Fibroblast of skin of right quadriceps (primary cell): ENCODE data around the gene ZBED4.

Experiments used
- DNase-seq: peaks from one replicate; pipeline ENCODE4 v3.0.0-alpha.2; 2013

Gene ZBED4

DNA sequence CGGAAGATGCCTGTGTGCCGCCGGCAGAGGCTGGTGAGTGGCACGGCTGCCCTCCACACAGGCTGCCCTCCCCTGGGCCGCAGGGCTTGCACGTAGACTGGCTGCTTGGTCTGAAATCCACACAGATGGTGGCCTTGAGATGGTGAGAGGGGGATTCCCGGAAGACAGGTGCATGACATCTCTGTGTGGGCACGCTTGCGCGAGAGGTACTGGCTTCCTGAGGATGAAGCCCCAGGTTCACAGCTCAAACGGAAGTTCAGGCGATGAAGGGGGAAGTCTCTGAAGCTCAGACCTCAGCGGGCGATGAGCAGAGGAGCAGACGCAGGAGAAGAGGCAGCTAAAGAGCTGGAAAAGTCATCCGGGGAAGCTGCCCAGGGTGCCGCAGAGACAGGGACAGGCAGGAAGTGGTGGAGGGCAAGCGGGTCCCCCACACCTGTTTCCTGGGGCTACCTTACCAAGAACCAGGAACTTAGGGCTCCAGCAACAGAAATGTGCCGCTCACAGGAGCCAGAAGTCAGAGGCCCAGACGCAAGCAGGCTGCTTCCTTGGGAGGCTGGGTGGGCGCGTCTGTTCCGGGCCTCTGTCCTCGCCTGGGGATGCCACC lies 72.0 kb downstream of the ZBED4 start:
- no peak for DNase-seq

DNA sequence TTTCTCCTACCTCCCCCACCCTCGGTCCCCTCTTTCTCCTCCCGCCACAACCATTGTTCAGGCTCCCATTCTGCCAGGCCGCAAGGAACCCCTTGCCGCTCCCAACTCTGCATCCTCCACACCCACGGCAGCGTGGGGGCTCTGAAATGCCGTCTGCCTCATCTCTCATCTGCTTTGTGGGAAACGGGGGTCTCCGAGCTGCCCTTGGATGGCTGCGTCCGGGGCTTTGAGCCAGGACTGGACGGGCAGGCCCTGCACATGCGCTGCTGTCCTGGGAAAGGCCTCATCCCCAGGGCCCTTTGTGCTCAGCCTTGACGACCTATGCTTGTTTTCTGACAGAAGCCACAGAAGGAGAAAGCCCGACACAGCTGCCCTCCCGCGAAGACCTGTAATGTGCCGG lies 73.3 kb downstream of the ZBED4 start:
- DNase-seq: no peak

DNA sequence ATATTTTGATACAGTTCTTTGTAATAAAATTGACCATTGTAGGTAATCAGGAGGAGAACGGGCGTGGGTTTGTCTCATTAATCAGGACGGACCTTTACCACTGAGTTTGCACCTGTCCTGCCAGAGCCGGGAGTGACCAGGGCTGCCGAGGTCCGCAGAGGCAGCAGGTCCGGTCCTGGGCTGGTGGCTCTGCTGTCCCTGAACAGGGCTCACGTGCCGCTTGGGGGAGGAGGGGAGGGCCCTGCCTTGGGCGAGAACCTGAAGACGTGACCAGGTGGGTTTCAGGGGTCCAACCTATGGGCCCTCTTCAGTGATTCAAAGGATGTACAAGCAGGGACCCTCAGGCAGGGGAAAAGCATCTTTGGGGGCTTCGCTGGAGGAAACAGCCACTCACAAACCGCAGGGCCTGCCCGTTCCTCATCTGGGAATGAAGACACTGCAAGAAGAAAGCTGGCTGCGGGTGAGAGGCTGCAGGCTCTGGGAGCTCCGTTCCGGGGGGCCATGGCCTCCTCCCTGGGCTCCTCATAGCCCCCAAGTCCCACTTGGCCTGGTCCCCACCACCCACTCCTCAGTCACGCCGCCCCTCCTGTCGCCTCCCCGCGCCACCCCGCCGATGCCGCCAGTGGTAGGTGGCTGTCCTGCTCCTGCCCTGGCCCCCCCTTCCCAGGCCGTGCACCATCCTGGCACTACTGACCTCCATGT lies 74.0 kb downstream of the ZBED4 start:
- no peak for DNase-seq

DNA sequence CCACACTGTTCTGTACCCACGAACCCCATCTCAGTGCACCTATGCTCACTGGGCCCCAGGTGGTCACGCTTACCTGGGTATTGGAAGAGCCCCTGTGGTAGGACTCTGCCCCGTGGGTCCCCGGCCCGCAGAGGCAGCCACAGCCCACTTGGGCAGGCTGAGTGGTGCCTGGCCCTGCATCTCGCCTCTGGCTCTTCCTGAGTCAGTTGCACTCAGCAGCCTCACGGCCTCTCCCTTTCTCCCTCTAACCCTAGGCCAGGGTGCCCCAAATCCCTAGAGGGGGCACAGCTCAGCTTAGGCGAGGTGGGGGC lies 74.5 kb downstream of the ZBED4 start:
- DNase-seq: no peak

DNA sequence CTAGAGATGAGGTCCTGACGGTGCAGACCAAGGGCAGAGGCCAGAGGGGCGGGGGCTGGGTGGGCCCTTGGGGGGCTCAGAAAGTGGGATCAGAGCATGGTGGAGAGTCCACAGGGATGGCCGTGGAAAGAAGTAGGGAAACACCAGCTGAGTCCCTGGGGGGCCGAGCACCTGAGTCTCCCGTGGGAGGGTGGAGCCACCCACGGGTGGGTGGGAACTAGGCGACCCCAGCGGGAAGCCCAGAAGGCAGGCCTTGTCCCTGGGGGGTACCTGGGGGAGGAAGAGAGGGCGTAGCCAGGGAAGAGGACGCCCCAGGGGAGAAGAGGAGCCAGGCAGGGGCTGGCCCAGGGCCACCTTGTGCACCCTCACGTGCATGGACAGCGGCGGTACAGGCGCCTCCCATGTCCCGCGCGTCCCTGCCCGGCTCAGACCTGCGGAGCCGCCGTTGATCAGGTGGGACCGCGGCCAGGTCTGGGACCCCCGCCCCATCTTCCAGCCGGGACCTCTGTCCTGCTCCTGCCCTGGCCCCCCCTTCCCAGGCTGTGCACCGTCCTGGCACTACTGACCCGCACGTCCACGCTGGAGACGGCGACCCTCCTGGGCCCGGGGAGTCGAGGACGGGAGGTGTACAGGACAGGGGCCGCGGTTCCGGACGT lies 75.0 kb downstream of the ZBED4 start:
- DNase-seq: no peak

DNA sequence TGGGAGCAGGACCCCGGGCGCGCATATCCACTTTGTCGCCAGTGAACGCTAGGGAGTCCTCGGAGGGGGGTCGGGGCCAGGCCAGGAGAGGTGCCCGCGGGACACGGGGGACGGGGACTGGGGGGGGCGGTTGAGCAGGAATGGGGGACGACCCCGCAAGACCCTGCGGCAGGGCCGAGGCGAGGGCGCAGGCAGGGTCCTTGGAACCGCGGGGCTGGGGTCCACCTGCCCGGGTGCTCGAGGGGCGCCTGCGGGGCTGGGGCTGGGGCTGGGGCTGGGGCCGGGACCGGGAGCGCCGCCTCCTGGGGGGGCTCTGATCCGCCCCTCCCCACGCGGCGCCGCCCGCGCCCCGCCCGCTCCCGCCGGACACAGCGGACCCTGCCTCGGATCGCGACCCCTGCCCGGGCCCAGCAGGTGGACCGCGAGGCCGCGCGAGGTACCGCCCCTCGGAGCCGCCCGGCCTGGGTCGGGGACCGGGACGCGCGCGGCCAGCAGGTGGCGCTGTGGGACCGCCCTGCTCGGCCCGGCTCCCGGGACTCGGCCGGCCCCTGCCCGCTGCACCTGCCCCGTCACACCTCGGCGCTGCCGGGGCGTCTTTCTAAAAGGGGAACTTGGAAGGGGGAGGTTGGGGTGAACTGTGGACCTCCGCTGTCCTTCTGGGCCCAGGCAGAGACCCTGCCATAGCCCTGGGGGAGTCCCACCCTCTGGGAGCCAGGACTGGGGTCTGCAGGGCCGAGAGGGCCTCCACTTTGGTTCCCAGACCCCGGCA lies 75.8 kb downstream of the ZBED4 start:
- DNase-seq: peak; percentile 26

DNA sequence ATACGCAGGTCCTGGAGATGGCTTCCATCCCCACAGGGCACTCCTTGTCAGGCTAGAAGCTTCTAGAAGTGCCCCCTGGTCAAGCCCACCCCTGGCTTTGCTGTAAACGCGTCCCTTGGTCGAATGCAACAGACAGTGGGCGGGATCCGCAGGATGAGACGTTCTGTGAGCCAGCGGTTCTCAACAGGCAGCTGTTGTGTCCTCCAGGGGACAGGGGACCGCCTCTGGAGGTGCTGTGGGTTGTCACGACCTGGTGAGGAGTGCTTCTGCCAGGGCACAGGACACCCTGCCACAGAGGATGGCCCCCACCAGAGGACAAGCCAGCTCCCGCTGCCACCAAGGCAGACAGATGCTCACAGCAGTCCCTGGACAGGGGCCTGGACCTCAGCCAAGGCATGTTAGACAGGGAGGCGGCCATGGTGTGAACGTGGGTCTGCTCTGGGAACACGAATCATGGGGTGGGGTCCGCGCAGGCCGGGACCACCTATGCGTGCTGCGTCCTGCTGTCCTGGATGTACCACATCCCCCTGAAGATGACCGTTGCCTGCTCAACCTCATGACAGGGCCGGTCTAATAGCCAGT lies 76.4 kb downstream of the ZBED4 start:
- DNase-seq: no peak

DNA sequence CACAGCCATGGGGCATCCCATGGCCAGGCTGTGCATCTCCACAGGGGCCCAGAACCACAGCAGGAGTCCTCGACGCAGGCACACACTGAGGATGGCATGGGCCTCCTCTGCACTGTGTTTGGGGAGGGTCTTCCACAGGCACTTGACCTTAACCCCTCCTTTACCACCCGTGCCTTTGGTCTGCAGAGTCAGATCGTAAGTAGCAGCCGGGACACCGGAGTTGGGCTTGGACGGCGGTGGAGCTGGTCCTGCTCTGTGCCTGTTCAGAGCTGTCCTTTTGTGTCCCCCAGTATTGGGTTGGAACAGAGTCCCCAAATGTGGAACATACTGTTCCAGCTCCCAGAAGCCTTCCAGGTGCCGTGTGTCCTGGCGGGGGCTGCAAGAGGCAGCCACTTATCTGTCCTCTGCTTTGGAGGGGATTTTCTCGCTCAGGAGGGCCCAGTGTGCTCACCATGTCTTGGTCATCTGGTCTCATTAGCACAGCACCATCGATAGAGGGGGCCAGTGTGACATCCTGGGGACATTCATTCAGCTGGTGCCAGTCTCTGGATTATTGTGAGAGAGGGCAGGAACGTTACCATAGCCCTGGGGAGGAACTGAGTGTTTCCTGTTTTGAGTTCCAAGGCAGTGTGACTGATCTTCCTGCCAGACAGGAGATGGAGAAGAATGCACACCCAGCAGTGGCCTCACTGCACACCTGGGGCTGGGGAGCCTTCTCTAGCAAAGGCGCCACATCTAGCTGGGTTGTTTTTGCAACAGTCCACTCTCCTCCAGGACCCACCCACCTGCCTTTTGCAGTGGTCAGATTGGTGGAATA lies 77.2 kb downstream of the ZBED4 start:
- DNase-seq: peak; percentile 61

DNA sequence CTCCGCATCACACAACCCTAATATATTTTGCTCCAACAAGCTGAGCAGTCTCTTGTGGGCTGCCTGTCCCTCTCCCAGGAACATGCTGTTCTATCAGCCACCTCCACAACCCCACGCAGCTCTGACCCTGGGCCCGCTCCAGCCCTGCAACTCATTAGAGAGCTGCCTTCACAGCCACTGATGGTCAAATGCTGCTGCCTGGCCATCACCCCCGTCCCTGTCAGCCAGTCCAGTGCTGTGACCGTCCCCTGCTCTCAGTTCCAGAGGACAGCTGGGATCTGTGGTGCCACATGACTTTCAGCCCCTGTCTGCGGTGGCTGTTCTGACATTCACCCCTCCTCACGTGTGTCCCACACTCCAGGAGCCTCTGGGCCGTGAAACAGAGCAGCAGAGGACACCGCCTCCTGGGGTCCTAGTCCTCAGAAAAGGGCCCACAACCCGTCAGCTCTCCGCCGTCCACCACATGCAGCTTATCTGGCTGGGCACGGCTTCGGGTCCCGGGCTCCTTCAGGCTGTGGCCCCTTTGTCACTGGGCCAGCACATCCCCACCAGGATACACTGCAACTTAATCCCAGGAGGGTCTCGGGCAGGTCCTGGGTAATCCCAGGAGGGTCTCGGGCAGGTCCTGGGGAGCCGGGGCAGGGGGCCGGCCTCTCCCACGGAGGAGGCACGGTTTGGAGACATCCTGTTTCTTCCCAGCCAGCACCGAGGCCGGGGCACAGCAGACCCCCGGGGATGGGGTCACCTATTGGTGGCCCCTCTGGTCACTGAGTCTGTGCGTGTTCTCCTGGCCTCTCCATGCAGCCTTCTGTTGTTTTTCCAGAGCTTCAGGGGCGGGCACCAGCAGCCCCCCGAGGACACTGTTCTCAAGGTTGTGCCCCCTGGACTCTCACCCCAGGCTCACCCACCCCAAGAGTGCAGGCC lies 79.9 kb downstream of the ZBED4 start:
- DNase-seq: no peak

DNA sequence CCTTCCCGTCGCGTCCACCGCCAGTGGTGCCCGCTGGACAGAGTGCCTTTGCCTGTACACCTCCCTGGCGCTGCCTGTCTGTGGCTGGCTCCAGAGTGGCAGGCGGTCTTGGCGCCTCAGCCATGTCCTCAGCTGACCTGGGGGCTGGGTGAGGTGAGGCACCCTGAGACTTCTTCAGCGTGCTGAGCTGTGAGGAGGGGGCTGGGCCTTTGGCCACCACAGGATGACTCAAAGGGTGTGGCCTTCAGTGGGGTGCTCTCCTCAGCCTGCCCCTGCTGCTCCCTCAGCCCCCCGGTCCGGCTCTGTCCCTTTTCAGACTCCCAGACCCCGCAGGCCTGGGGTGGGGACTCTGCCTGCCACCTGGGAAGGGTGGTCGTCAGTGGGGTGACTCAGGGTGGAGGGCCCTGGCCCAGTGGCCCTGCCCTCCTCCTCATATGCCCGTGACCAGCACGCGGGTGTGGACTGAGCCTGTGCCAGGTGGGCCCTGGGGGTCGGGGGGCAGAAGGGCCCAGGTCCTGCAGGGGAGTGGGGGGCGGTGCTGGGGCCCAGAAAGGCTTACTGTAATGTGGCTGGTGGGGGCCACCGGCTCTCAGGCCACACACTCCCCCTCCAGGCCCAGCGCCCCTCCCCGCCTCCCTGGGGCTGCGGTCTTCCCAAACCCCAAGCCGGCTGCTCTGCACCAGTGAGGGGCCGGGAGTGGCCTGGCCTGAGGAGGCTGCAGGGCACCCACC lies 80.7 kb downstream of the ZBED4 start:
- peak; percentile 25 for DNase-seq

DNA sequence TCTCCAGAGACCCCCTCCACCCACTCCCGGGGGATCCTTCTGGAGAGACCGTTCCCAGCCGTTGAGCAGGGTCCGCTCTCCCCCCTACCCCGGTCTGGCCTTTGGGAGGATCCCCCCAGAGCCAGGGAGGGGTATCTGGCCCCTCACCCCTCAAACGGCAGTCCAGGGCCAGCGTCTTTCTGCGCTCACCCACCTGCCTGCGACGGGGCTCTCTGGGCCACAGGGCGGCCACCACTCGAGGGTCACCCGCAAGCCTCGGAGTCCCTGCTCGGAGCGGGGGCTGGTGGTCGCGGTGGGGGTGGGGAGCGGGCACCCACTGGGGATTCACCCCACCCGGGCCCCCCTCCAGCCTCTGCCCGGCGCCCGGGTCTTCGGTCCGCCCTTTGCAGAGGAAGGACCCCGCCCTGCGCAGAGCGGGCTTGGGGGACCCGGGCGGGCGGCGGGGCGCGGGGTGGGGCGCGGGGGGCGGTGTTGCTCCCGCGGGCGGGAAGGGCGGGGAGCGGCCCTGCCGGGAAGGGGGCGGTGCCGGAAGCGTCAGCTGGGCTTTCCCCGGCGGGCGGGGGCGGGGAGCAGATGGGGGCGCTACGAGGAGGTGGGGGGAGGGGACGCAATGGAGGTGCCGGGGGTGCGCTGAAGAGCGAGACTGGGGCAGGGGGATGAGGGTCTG lies 81.4 kb downstream of the ZBED4 start:
- peak; percentile 67 for DNase-seq

DNA sequence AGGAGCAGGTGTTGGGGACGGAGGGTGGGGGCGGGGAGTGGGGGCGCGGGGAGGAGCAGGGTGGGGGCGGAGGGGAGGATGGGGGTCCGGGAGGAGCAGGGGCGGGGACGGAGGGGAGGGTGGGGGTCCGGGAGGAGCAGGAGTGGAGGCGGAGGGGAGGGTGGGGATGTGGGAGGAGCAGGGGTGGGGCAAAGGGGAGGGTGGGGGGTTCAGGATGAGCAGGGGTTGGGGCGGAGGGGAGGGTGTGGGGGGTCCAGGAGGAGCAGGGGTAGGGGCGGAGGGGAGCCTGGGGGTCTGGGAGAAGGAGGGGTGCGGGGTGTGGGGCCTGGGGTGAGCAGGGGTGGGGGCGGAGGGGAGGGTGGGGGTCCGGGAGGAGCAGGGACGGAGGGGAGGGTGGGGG lies 81.9 kb downstream of the ZBED4 start:
- no peak for DNase-seq

DNA sequence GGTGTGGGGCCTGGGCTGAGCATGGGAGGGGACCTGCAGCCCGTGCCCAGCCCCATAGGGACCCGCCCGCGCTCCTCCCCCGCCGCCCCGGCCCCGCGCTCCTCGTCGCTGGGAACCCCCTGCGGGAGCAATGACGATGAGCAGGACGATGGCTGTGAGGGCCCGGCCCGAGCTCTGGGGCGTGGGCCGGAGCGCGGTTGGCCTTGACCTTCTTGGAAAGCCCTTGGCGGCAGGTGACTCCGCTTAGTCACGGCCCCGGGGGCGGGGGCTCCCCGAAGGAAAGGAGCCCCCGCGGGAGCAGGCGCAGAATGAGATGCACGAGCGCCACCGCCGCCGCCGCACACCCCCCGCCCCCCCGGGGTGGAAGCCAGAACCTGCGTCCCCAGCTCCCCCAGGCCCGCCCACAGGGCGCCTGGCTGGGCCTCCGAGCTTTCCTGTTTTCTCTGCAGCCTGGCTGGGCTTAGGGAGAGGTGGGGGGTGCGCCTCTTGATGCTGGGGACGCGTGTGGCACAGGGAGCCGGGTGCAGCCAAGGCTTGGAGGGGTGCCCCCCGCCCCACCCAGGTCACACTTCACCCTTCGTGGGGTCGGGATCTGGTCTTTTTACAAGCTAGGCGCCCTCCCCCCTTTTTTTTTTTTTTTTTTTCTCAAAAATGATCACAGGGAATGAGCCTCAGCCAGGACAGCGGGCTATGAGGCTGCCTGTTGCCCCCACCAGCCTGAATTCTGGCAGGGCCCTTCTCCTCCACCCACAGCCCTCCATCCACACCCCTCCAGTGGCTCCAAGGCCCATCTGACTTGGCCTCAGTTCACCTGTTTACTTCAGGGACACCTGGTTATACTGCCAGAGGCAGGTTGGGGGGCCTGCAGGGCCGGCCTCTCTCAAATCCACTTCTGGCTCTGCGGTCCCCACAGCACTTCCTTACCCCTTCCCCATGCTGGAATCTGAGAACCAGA lies 82.7 kb downstream of the ZBED4 start:
- DNase-seq: peak; percentile 64

DNA sequence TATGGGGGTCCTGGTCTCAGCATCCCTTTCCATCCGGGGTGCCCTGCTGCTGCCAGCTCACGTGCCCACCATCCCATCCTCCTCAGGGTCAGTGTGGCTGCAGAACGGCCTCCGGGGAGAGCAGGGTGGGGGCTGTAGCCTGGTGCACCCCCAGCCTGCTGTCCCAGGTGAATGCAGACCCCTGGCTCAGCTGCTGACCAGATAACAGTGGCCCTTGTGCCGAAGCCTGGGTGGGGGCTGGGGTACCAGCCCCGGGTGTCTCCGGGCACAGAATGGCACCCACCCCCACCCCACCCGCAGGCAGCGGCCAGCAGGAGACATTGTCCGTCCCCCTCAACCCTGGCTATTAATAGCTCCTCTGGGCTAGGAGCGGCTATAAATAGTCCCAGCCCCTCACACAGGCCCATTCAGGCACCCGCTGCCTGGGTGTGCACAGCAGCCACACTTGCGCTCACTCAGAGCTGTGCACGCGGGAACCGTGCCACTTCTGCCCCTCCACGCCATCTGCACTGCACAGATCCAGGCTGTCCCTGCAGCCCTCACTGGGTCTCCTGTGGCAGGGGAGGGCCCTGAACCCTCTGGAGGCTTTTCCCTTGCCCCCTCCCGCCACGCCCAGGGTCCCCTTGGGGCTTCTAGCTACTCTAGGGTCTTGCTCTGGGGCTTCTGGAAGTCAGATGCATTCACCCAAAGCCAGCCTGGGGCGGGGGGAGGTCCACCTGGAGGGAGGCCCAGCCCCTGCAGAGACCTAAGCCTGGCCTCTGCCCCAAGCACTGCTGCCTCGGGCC lies 83.5 kb downstream of the ZBED4 start:
- DNase-seq: no peak

DNA sequence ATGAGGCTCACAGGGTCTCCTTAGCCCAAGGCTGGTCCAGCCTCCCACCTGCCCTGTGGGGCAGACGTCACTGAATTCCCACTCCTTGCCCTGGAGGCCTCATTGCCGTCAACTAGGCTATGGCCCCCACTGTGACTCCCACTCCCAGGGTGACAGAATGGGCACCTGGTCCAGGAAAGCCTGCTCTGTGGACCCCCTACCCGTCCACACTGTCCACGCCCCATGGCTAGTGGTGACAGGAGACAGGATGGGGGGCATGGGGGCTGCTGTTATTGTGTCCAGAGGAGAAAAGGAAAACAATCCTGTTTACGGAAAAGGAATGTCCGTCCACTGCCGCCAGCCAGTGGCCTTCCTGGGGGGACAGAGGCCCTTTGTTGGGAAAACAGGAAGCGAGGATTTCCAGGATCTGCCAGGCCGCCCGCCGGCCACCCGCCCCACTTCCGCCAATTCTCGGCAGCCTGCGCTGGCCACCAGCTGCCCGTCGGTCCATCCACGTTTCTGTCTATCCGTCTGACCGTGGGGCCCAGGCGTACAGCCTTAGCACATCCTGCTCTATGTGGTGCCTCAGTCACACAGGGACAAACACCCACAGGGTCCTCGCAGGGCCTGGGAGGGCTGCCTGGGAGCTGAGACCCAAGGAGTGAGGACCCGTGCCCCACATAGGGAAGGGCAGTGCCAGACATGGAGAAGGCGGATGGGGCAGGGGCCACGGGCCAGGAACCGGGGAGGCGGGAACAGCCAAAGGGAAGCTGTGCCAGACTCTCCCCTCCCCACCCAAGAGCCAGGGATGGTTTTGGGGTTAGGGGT lies 84.3 kb downstream of the ZBED4 start:
- no peak for DNase-seq

DNA sequence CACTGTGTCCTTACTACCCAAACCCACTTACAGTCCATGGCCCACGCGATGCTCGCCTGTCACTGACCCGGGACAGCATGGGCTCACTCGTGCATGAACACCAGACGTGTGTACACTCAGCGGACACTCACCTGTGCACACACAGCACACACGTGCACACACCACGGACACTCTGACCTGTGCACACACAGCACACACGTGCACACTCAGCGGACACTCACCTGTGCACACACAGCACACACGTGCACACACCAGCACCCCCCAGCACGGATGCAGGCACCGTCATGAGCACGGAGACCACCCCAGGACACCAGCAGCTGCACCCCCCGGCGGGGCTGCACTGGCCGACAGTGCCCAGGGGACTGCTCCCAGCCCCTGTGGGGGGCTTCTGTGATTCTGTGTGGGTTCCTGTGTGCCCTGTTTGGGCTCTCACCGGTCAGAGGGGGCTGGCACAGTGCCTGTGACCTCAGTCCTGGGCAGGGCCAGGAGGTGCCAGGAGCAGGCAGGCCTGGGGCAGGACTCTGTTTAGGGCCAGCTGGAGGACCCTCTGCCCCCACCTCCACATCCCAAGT lies 85.0 kb downstream of the ZBED4 start:
- no peak for DNase-seq
